Keratinocyte (primary cell): ENCODE measurements around the gene HDAC9. TPM values are rescaled to one million over a fixed set of nuclear protein-coding genes. Genes with fewer than 3 reads are reported as not detected.

Source experiments
- DNase-seq: peaks from one replicate; pipeline ENCODE4 v3.0.0-alpha.2; 2011; ENCODE audit warnings: low read depth, missing footprints, low spot score
- FAIRE-seq: peaks from 2 replicates; lab custom pipeline; 2011; peaks lifted over from hg19 to GRCh38; lab: Jason Lieb, UNC
- H2AFZ ChIP-seq: 2 replicates; pipeline ENCODE4 v1.6.0; 2012; ENCODE audit warnings: low read length, control low read depth, inconsistent platforms; ENCODE audit not compliant: control insufficient read depth
- H3K27ac ChIP-seq: 2 replicates; pipeline ENCODE4 v1.5.1; 2011; ENCODE audit warnings: low read length; ENCODE audit not compliant: control insufficient read depth, insufficient read depth
- H3K27me3 ChIP-seq: 3 replicates; pipeline ENCODE4 v1.6.0; 2011; ENCODE audit warnings: low read length; ENCODE audit not compliant: control insufficient read depth, insufficient read depth; ENCODE audit errors: extremely low read depth
- H3K36me3 ChIP-seq, 2 experiments: 2 replicates in 1 of 2; 3 replicates in 1 of 2; pipeline ENCODE4 v1.5.1; 2011; ENCODE audit warnings: low read length in 2 of 2, mild to moderate bottlenecking in 1 of 2; ENCODE audit not compliant: control insufficient read depth in 2 of 2, insufficient read depth in 2 of 2; ENCODE audit errors: extremely low read depth in 1 of 2
- H3K4me1 ChIP-seq: 3 replicates; pipeline ENCODE4 v1.5.1; 2011; ENCODE audit warnings: low read length; ENCODE audit not compliant: control insufficient read depth, insufficient read depth; ENCODE audit errors: extremely low read depth
- H3K4me2 ChIP-seq: 3 replicates; pipeline ENCODE4 v1.6.0; 2011; ENCODE audit warnings: low read depth, low read length; ENCODE audit not compliant: control insufficient read depth, insufficient read depth; ENCODE audit errors: extremely low read depth
- H3K4me3 ChIP-seq, 3 experiments: fragments of 200-600 bp in 1 of 3; sonication (generic) in 1 of 3; 2 replicates in 2 of 3; 3 replicates in 1 of 3; pipeline ENCODE4 v1.5.1; 2011 to 2016; ENCODE audit warnings: low read length in 3 of 3, mild to moderate bottlenecking in 3 of 3, control low read depth in 2 of 3, inconsistent platforms in 1 of 3, low read depth in 1 of 3, mixed read lengths in 1 of 3, mixed run types in 1 of 3, moderate library complexity in 1 of 3; ENCODE audit not compliant: control insufficient read depth in 2 of 3, insufficient read depth in 2 of 3; ENCODE audit errors: extremely low read depth in 1 of 3
- H3K79me2 ChIP-seq: 2 replicates; pipeline ENCODE4 v1.6.0; 2012; ENCODE audit warnings: low read length; ENCODE audit not compliant: control insufficient read depth, insufficient read depth
- H3K9ac ChIP-seq: 3 replicates; pipeline ENCODE4 v1.6.0; 2011; ENCODE audit warnings: low read length; ENCODE audit not compliant: control insufficient read depth, insufficient read depth; ENCODE audit errors: extremely low read depth
- H3K9me1 ChIP-seq: 3 replicates; pipeline ENCODE4 v1.6.0; 2011; ENCODE audit warnings: low read length; ENCODE audit not compliant: control insufficient read depth, insufficient read depth; ENCODE audit errors: extremely low read depth
- H3K9me3 ChIP-seq: 2 replicates; pipeline ENCODE4 v1.5.1; 2012; ENCODE audit warnings: low read depth, low read length; ENCODE audit not compliant: control insufficient read depth
- H4K20me1 ChIP-seq: 3 replicates; pipeline ENCODE4 v1.6.0; 2011; ENCODE audit warnings: low read length; ENCODE audit not compliant: control insufficient read depth, insufficient read depth; ENCODE audit errors: extremely low read depth
- CTCF ChIP-seq, 3 experiments: IDR thresholded peaks in 1 of 3; conservative IDR thresholded peaks in 1 of 3; optimal IDR thresholded peaks in 1 of 3; 2 replicates in 2 of 3; 3 replicates in 1 of 3; pipeline versions ENCODE3 to v1.5.1; 2011; ENCODE audit warnings: low read length in 3 of 3, mild to moderate bottlenecking in 3 of 3, moderate library complexity in 2 of 3, control low read depth in 1 of 3, inconsistent platforms in 1 of 3; ENCODE audit not compliant: insufficient read depth in 2 of 3; ENCODE audit errors: extremely low read depth in 1 of 3
- EZH2 ChIP-seq: IDR thresholded peaks from one replicate; pipeline ENCODE4 v1.6.1; 2012; ENCODE audit warnings: inconsistent platforms, mild to moderate bottlenecking, low read length, moderate library complexity
- dilution Hi-C: fragments of 300-500 bp; cut with MboI; formaldehyde crosslinking; loops from one replicate; pipeline ENCODE4 v1.7.0; 2020; ENCODE audit warnings: low sequenced_read_pairs; ENCODE audit not compliant: extremely low pct_ligation_motif_present
- polyA plus RNA-seq, 5 experiments: library from polyadenylated mRNA; depleted of rRNA in 3 of 5; stranded (reverse) in 3 of 5; stranded (forward) in 1 of 5; unstranded in 1 of 5; fragments of >200 nt; gene quantifications; 1 replicate in 1 of 5; 2 replicates in 3 of 5; 3 replicates in 1 of 5; pipeline versions ENCODE4 v1.2.1 to v1.2.3, GENCODE V29; 2011 to 2012; ENCODE audit warnings: missing spikeins in 2 of 5, low read depth in 1 of 5, low replicate concordance in 1 of 5

HDAC9 gene
- polyA plus RNA-seq, 1 donor (not counting 4 experiments of a cell fraction or from before 2014, with no cell fraction given): 24.6 TPM

DNA sequence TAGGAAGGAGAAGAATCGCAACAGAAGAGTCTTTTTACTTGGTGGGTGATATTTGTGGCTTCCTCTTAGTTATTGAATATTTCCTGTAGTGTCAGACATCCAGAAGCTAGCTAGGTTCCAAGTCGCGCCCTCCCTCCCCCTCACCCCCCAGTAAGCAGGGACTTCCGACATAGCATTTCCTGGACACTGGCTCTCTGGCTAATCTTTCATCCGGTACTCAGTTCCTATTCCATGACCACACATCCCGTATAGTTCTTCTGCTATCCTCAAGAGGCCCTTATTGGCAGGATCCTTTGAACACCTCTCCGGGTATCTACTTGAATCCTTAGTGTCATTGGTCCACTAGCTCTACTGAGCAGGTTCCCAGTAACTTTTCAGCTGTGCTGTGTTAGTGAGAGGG is 167.8 kb downstream of the HDAC9 start:
- Histone ChIP-seq H3K9ac (no peak overlapping the region), H4K20me1 (no peaks in the 10 kb centered on the region), H3K4me2 (no peak overlapping the region), H3K4me3 (no peak overlapping the region), H3K9me3 (no peaks in the 10 kb centered on the region), H3K4me1 (peaks cover 10% of the 10 kb centered on the region), H2AFZ (no peak overlapping the region), H3K36me3 (peaks cover 0 to 8% of the 10 kb centered on the region in 2 experiments), H3K9me1 (no peaks in the 10 kb centered on the region), H3K27me3 (no peaks in the 10 kb centered on the region), H3K79me2 (no peaks in the 10 kb centered on the region), H3K27ac (no peak overlapping the region)
- no peak for FAIRE-seq
- TF ChIP-seq CTCF (optimal IDR thresholded peaks at IDR 0.05 in 1 of 3, IDR thresholded peaks at IDR 0.05 in 1 of 3, conservative IDR thresholded peaks at IDR 0.05 in 1 of 3; ENCODE audit: extremely low read depth in 1 of 3, insufficient read depth in 2 of 3, low read length in 3 of 3) (no peak), EZH2 (no peak)
- DNase-seq: no peak
- dilution Hi-C loops: no loop called here

DNA sequence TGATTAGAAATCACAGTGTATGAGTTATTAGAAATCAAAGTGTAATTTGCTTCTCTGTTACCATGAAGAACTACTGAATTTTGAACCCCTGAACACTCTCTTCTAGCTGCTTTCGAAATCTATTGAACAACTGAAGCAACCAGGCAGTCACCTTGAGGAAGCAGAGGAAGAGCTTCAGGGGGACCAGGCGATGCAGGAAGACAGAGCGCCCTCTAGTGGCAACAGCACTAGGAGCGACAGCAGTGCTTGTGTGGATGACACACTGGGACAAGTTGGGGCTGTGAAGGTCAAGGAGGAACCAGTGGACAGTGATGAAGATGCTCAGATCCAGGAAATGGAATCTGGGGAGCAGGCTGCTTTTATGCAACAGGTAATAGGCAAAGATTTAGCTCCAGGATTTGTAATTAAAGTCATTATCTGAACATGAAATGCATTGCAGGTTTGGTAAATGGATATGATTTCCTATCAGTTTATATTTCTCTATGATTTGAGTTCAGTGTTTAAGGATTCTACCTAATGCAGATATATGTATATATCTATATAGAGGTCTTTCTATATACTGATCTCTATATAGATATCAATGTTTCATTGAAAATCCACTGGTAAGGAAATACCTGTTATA is 170.7 kb downstream of the HDAC9 start:
- Histone ChIP-seq H3K36me3 (peaks cover 0 to 4% of the 10 kb centered on the region in 2 experiments), H3K9me1 (no peaks in the 10 kb centered on the region), H3K9ac (no peak overlapping the region), H3K79me2 (no peaks in the 10 kb centered on the region), H2AFZ (no peak overlapping the region), H3K4me3 (no peak overlapping the region), H3K27ac (no peak overlapping the region), H3K4me1 (peaks cover 10% of the 10 kb centered on the region), H4K20me1 (no peaks in the 10 kb centered on the region), H3K27me3 (no peaks in the 10 kb centered on the region), H3K9me3 (no peaks in the 10 kb centered on the region), H3K4me2 (no peak overlapping the region)
- peak; percentile 94 to 99 (median 97) for TF ChIP-seq CTCF (optimal IDR thresholded peaks at IDR 0.05 in 1 of 3, IDR thresholded peaks at IDR 0.05 in 1 of 3, conservative IDR thresholded peaks at IDR 0.05 in 1 of 3; ENCODE audit: extremely low read depth in 1 of 3, insufficient read depth in 2 of 3, low read length in 3 of 3)
- no peak for TF ChIP-seq EZH2
- dilution Hi-C loops: no loop called here
- peak; percentile 36 for DNase-seq
- FAIRE-seq: peak; percentile 62
